Endothelial cell of umbilical vein (primary cell): ENCODE measurements around the gene HOXA13. TPM values are rescaled to one million over a fixed set of nuclear protein-coding genes. Genes with fewer than 3 reads are reported as not detected.

Source experiments
- BruUV-seq: library from RNA; stranded (reverse); fragments of 400-500 nt; replicated peaks from 2 replicates; lab custom pipeline; 2021; lab: Mats Ljungman, UMichigan
- CTCF ChIA-PET: fragments of 300-600, 350-600 bp; sonication (Branson Sonifier 250); formaldehyde crosslinking; loops from one replicate; lab custom pipeline; 2021; ENCODE audit warnings: antibody characterized with exemption, inconsistent platforms; lab: Charles Lee
- POLR2A ChIA-PET: fragments of 300-600, 350-600 bp; sonication (Branson Sonifier 250); formaldehyde crosslinking; loops from one replicate; lab custom pipeline; 2021; ENCODE audit warnings: antibody characterized with exemption, inconsistent platforms; lab: Charles Lee
- DNase-seq: peaks from one replicate; pipeline ENCODE4 v3.0.0-alpha.2; 2011; ENCODE audit warnings: low read depth, low spot score
- FAIRE-seq: peaks from 2 replicates; lab custom pipeline; 2011; peaks lifted over from hg19 to GRCh38; lab: Jason Lieb, UNC
- H2AFZ ChIP-seq: 2 replicates; pipeline ENCODE4 v1.6.0; 2012; ENCODE audit warnings: low read depth, low read length, control low read depth, inconsistent platforms
- H3K27ac ChIP-seq: 2 replicates; pipeline ENCODE4 v1.5.1; 2011; ENCODE audit warnings: low read depth, mild to moderate bottlenecking, control low read depth, low read length, moderate library complexity; ENCODE audit not compliant: insufficient read depth
- H3K27me3 ChIP-seq, 2 experiments: 2 replicates each; pipeline versions ENCODE4 v1.6.0 to v1.6.1; 2011; ENCODE audit warnings: low read length in 2 of 2, mixed read lengths in 1 of 2; ENCODE audit not compliant: control insufficient read depth in 2 of 2, insufficient read depth in 2 of 2
- H3K36me3 ChIP-seq, 2 experiments: 2 replicates in 1 of 2; 3 replicates in 1 of 2; pipeline ENCODE4 v1.5.1; 2011; ENCODE audit warnings: low read length in 2 of 2, mild to moderate bottlenecking in 1 of 2, moderate library complexity in 1 of 2; ENCODE audit not compliant: control insufficient read depth in 2 of 2, insufficient read depth in 2 of 2; ENCODE audit errors: extremely low read depth in 1 of 2
- H3K4me1 ChIP-seq: 3 replicates; pipeline ENCODE4 v1.5.1; 2011; ENCODE audit warnings: mild to moderate bottlenecking, low read length; ENCODE audit not compliant: control insufficient read depth, insufficient read depth; ENCODE audit errors: extremely low read depth
- H3K4me2 ChIP-seq: 2 replicates; pipeline ENCODE4 v1.6.1; 2011; ENCODE audit warnings: low read length, control low read depth, mixed read lengths; ENCODE audit not compliant: insufficient read depth
- H3K4me3 ChIP-seq, 3 experiments: fragments of 200-600 bp in 1 of 3; sonication (generic), shearing (Covaris generic) in 1 of 3; replicated peaks in 1 of 3; 2 replicates each; pipeline ENCODE4 v1.5.1; 2011 to 2016; ENCODE audit warnings: control low read depth in 3 of 3, low read length in 3 of 3, mild to moderate bottlenecking in 2 of 3, inconsistent platforms in 1 of 3, low read depth in 1 of 3, moderate library complexity in 1 of 3; ENCODE audit not compliant: insufficient read depth in 1 of 3
- H3K79me2 ChIP-seq: 2 replicates; pipeline ENCODE4 v1.6.0; 2012; ENCODE audit warnings: low read length, inconsistent platforms; ENCODE audit not compliant: control insufficient read depth, insufficient read depth
- H3K9ac ChIP-seq: replicated peaks from 2 replicates; pipeline ENCODE3; 2011; ENCODE audit warnings: low read length, control low read depth; ENCODE audit not compliant: insufficient read depth; ENCODE audit errors: extremely low read depth
- H3K9me1 ChIP-seq: replicated peaks from 3 replicates; pipeline ENCODE4 v1.6.0; 2011; ENCODE audit warnings: mild to moderate bottlenecking, low read length; ENCODE audit not compliant: control insufficient read depth, insufficient read depth; ENCODE audit errors: extremely low read depth
- H3K9me3 ChIP-seq: replicated peaks from 2 replicates; pipeline ENCODE4 v1.5.1; 2012; ENCODE audit warnings: low read length, inconsistent platforms; ENCODE audit not compliant: control insufficient read depth, insufficient read depth
- H4K20me1 ChIP-seq: replicated peaks from 2 replicates; pipeline ENCODE3; 2011; ENCODE audit warnings: mild to moderate bottlenecking, low read length; ENCODE audit not compliant: control insufficient read depth, insufficient read depth; ENCODE audit errors: extremely low read depth
- EZH2 ChIP-seq: IDR thresholded peaks from 2 replicates; pipeline ENCODE4 v1.6.1; 2012; ENCODE audit warnings: borderline replicate concordance, low read depth, mild to moderate bottlenecking, moderate library complexity, low read length, inconsistent platforms; ENCODE audit not compliant: severe bottlenecking
- FOS ChIP-seq: IDR thresholded peaks from 2 replicates; pipeline ENCODE4 v1.6.1; 2011; ENCODE audit warnings: mild to moderate bottlenecking, low read length, moderate library complexity, borderline replicate concordance; ENCODE audit not compliant: insufficient read depth
- GATA2 ChIP-seq: IDR thresholded peaks from 2 replicates; pipeline ENCODE4 v1.7.0; 2011; ENCODE audit warnings: low read depth, mild to moderate bottlenecking, moderate library complexity, mixed read lengths, low read length; ENCODE audit not compliant: insufficient read length, insufficient read depth
- JUN ChIP-seq: IDR thresholded peaks from 2 replicates; pipeline ENCODE4 v1.6.1; 2011; ENCODE audit warnings: borderline replicate concordance, low read depth; ENCODE audit not compliant: insufficient read length, insufficient read depth
- MYC ChIP-seq: IDR thresholded peaks from one replicate; pipeline ENCODE4 v1.6.1; 2011; ENCODE audit warnings: mild to moderate bottlenecking, low read depth, low read length
- POLR2A ChIP-seq: IDR thresholded peaks from 2 replicates; pipeline ENCODE4 v1.6.1; 2012; ENCODE audit warnings: low read depth, mild to moderate bottlenecking, control low read depth, low read length
- POLR2AphosphoS5 ChIP-seq: IDR thresholded peaks from 2 replicates; pipeline ENCODE4 v1.6.1; 2012; ENCODE audit warnings: low read depth, mild to moderate bottlenecking, control low read depth, low read length, moderate library complexity; ENCODE audit not compliant: insufficient read depth
- dilution Hi-C: fragments of 300-500 bp; cut with MboI; formaldehyde crosslinking; loops from one replicate; pipeline ENCODE4 v1.15.0; 2019; ENCODE audit warnings: low sequenced_read_pairs; ENCODE audit not compliant: extremely low pct_ligation_motif_present
- intact Hi-C: fragments of 100-400 bp; cut with micrococcal nuclease; formaldehyde crosslinking; loops from one replicate; pipeline ENCODE4 v1.10.0; 2022
- polyA plus RNA-seq, 4 experiments: library from polyadenylated mRNA; depleted of rRNA in 3 of 4; stranded (reverse) in 3 of 4; unstranded in 1 of 4; fragments of >200 nt; gene quantifications; 2 replicates each; pipeline versions ENCODE4 v1.2.1 to v1.2.3, GENCODE V29; 2011 to 2012; ENCODE audit warnings: missing spikeins in 1 of 4
- total RNA-seq: library from RNA; stranded (reverse); gene quantifications from 2 replicates; pipeline ENCODE4 v1.2.3, GENCODE V29; 2021
- TF ChIP-seq, protein P1 (sequence below): IDR thresholded peaks from 2 replicates; pipeline ENCODE4 v1.6.1; 2011; ENCODE audit not compliant: insufficient read depth, insufficient read length
- TF ChIP-seq, protein P2 (sequence below), 2 donors: IDR thresholded peaks; 1 replicate in 1 of 2; 2 replicates in 1 of 2; pipeline ENCODE4 v1.5.1; 2011; ENCODE audit warnings: low read length in 2 of 2, mild to moderate bottlenecking in 2 of 2, moderate library complexity in 2 of 2, control low read depth in 1 of 2, inconsistent platforms in 1 of 2, low read depth in 1 of 2; ENCODE audit not compliant: insufficient read depth in 1 of 2; ENCODE audit errors: extremely low read depth in 1 of 2

HOXA13 gene
- total and polyA plus RNA-seq, 2 donors (not counting 3 experiments of a cell fraction or from before 2014, with no cell fraction given), result 0.22 TPM; not detected in 1

DNA sequence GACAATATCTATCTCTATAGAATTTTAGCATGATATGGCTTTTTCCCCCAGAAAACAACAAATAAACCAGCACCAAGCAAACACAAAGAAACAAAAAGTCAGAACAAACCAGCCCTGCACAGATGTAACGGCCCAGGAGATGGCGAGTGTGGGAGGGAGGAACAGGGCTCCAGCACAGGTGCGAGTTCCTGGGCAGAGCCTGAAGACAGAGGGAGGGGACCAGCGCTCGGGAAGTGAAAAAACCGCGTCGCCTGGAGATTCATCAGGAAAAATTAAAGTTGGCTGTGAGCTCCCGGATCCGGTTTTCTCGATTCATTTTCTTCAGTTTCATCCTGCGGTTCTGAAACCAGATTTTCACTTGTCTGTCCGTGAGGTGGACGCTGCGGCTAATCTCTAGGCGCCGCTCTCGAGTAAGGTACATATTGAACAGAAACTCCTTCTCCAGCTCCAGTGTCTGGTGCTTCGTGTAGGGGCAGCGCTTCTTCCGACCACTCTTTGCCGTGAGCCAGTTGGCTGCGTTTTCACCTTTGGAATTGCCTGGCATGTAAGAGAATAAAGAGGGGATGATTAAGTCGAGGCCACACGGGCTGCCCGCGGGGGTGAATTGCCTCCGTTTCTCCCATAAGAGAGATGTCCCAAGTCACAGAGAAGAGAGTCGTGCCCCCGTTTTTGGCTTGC is 28.1 kb downstream of the HOXA13 start:
- ChIA-PET CTCF (interaction anchor here (0.7 to 7.4 kb wide), 7 partner anchors 7 to 51 kb away, joined by 3 to 86 read pairs (median 14); partner anchors contain the start of genes HOXA11 and HOXA3), POLR2A (interaction anchor here (0.7 to 1.6 kb wide), 2 partner anchors 19 to 71 kb away, joined by 4 read pairs; partner anchors contain the start of gene HOXA3)
- TF ChIP-seq POLR2AphosphoS5 (peak; percentile 47), JUN (no peak)
- Histone ChIP-seq H2AFZ (no peak overlapping the region), H3K9ac (peak overlapping the region; percentile 91), H3K9me3 (no peaks in the 10 kb centered on the region), H3K27ac (peak overlapping the region; percentile 96), H3K4me3 (peak overlapping the region; percentile 44 to 88 (median 59)), H3K79me2 (peaks cover 100% of the 10 kb centered on the region), H3K4me2 (peak overlapping the region; percentile 98), H4K20me1 (no peaks in the 10 kb centered on the region), H3K27me3 (no peaks in the 10 kb centered on the region), H3K4me1 (peaks cover 57% of the 10 kb centered on the region), H3K9me1 (no peaks in the 10 kb centered on the region), H3K36me3 (no peaks in the 10 kb centered on the region)
- intact Hi-C loops, result loop anchor here (1.0 kb wide), 2 partner anchors 8 to 13 kb away; no protein-coding TSS in a partner anchor
- dilution Hi-C loops, result loop anchor here (25.0 kb wide), 1 partner anchor 984 kb away; no protein-coding TSS in a partner anchor
- peak; percentile 33 for FAIRE-seq
- BruUV-seq, result no TSS peak
- DNase-seq, result no peak

DNA sequence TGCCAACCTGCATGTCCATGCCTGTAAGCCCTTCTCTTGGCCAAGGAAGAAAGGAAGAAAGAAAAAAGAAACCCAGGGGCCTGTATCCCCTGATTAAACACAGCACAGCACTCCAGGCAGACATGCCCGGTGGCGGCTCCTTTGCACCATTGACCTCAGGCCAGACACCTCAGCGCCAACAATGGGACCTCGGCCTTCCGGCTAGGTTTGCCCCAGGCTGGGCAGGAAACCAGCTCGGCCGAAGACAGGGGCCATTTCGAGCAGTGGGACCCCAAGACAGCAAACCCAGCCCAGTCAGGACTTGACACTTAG is 28.6 kb downstream of the HOXA13 start:
- Histone ChIP-seq H3K36me3 (no peaks in the 10 kb centered on the region), H3K4me3 (peak overlapping the region; percentile 44 to 88 (median 59)), H3K9ac (peak overlapping the region; percentile 91), H3K27me3 (no peaks in the 10 kb centered on the region), H3K4me2 (peak overlapping the region; percentile 98), H3K27ac (peak overlapping the region; percentile 96), H3K79me2 (peaks cover 100% of the 10 kb centered on the region), H2AFZ (no peak overlapping the region), H3K9me1 (no peaks in the 10 kb centered on the region), H3K9me3 (no peaks in the 10 kb centered on the region), H4K20me1 (no peaks in the 10 kb centered on the region), H3K4me1 (peaks cover 57% of the 10 kb centered on the region)
- FAIRE-seq (peak; percentile 67), DNase-seq (peak; percentile 80)
- intact Hi-C loops (loop anchor here (1.0 kb wide), 2 partner anchors 8 to 13 kb away; no protein-coding TSS in a partner anchor), dilution Hi-C loops (loop anchor here (25.0 kb wide), 1 partner anchor 984 kb away; no protein-coding TSS in a partner anchor)
- CTCF ChIA-PET, result interaction anchor here (0.7 to 7.4 kb wide), 7 partner anchors 7 to 50 kb away, joined by 3 to 86 read pairs (median 14); partner anchors contain the start of genes HOXA11 and HOXA3
- TF ChIP-seq, protein P1, sequence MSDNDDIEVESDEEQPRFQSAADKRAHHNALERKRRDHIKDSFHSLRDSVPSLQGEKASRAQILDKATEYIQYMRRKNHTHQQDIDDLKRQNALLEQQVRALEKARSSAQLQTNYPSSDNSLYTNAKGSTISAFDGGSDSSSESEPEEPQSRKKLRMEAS, result no peak
- peak; percentile 58 for TF ChIP-seq POLR2AphosphoS5
- TF ChIP-seq, protein P2, sequence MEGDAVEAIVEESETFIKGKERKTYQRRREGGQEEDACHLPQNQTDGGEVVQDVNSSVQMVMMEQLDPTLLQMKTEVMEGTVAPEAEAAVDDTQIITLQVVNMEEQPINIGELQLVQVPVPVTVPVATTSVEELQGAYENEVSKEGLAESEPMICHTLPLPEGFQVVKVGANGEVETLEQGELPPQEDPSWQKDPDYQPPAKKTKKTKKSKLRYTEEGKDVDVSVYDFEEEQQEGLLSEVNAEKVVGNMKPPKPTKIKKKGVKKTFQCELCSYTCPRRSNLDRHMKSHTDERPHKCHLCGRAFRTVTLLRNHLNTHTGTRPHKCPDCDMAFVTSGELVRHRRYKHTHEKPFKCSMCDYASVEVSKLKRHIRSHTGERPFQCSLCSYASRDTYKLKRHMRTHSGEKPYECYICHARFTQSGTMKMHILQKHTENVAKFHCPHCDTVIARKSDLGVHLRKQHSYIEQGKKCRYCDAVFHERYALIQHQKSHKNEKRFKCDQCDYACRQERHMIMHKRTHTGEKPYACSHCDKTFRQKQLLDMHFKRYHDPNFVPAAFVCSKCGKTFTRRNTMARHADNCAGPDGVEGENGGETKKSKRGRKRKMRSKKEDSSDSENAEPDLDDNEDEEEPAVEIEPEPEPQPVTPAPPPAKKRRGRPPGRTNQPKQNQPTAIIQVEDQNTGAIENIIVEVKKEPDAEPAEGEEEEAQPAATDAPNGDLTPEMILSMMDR (IDR thresholded peaks at IDR 0.05; ENCODE audit: extremely low read depth in 1 of 2, insufficient read depth in 1 of 2, low read depth in 1 of 2, low read length in 2 of 2), result no peak
- TF ChIP-seq FOS, result no peak
- no peak for TF ChIP-seq JUN
- peak; percentile 16 for TF ChIP-seq GATA2
- TF ChIP-seq MYC, result no peak
- TF ChIP-seq POLR2A, result no peak
- no peak for TF ChIP-seq EZH2
- POLR2A ChIA-PET, result interaction anchor here (0.7 kb wide), 1 partner anchor 71 kb away, joined by 4 read pairs; no protein-coding TSS in a partner anchor
- TSS peak; percentile 19 for BruUV-seq
